ENCODE results near the gene DNAI7. TPM values are rescaled to one million over a fixed set of nuclear protein-coding genes. Genes with fewer than 3 reads are reported as not detected.

DNAI7 gene
- total RNA-seq, 1 experiment from 2014 or later, result 0.52 TPM

DNA sequence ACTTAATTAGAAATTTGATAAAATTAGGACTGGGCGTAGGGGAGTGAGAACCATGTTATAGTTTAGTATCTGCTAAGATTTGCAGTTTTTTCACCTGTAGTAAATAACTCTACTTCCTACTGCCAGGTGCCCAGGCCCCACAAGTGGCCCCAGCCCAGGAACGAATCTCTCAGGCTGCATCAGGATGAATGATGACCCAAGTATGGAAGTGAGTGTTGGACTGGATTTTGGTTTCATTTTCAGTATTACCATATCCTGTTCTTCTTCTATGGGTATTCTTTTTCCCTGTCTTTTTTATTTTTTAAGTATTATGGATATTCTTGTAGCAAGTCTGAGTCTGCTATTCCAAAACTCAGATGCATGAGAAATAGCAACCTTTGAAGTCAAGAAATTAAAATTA, 125.7 kb downstream of the DNAI7 start:
- intact Hi-C loops (cut with micrococcal nuclease), result no loop called here
- H3K27me3 ChIP-seq (ENCODE audit: insufficient read depth, low read length), result no peaks in the 10 kb centered on the region

More for the DNA sequence above, 125.7 kb downstream of the DNAI7 start:
- Histone ChIP-seq H3K9ac (ENCODE audit: low read length) (no peak overlapping the region), H3K4me2 (ENCODE audit: low read length) (no peak overlapping the region), H3K36me3 (ENCODE audit: control insufficient read depth in 1 of 2, insufficient read depth in 2 of 2, low read length in 2 of 2) (no peaks in the 10 kb centered on the region), H3K79me2 (ENCODE audit: insufficient read depth, low read length) (no peaks in the 10 kb centered on the region), H2AFZ (ENCODE audit: low read depth, low read length, poor library complexity, severe bottlenecking) (no peak overlapping the region), H4K20me1 (ENCODE audit: insufficient read depth) (no peaks in the 10 kb centered on the region), H3K4me3 (replicated peaks in 1 of 2; ENCODE audit: low read depth in 1 of 2, low read length in 2 of 2) (no peak overlapping the region), H3K9me3 (ENCODE audit: control insufficient read depth in 1 of 2, insufficient read depth in 1 of 2, low read depth in 1 of 2, low read length in 2 of 2) (no peaks in the 10 kb centered on the region), H3K4me1 (ENCODE audit: control insufficient read depth in 1 of 2, insufficient read depth in 2 of 2, low read length in 2 of 2) (no peaks in the 10 kb centered on the region), H3K27ac (ENCODE audit: low read depth, low read length) (no peak overlapping the region), H3K9me2 (ENCODE audit: insufficient read depth) (no peaks in the 10 kb centered on the region)
- DNase-seq (ENCODE audit: low read depth, low spot score) (no peak), ATAC-seq (no peak)
- ChIA-PET CTCF (no interaction called here), POLR2A (no interaction called here), RAD21 (ENCODE audit: low non-redundant PET in 1 of 2, low total read pairs in 2 of 2, uncharacterized antibody in 2 of 2, unreplicated experiment in 2 of 2) (no interaction called here)
- TF ChIP-seq FOSL1 (IDR thresholded peaks at IDR 0.05; ENCODE audit: low read depth) (no peak), SP1 (IDR thresholded peaks at IDR 0.05; ENCODE audit: low read depth) (no peak), ZFX (IDR thresholded peaks at IDR 0.05) (no peak), POLR2AphosphoS5 (IDR thresholded peaks at IDR 0.05; ENCODE audit: low read depth, low read length) (no peak), SIN3A (IDR thresholded peaks at IDR 0.05; ENCODE audit: low read depth) (no peak), YY1 (IDR thresholded peaks at IDR 0.05; ENCODE audit: extremely low read depth, insufficient replicate concordance, low read depth, low read length) (no peak), EZH2 (IDR thresholded peaks at IDR 0.05) (no peak), POLR2A (IDR thresholded peaks at IDR 0.05; ENCODE audit: borderline replicate concordance, extremely low read depth, insufficient read depth, insufficient read length) (no peak), ELF1 (IDR thresholded peaks at IDR 0.05; ENCODE audit: borderline replicate concordance, low read depth) (no peak), CEBPB (IDR thresholded peaks at IDR 0.05; ENCODE audit: low read depth) (no peak), ZNF274 (IDR thresholded peaks at IDR 0.05; ENCODE audit: low read depth, low read length) (no peak), SRF (IDR thresholded peaks at IDR 0.05; ENCODE audit: low read depth) (no peak), JUND (IDR thresholded peaks at IDR 0.05) (no peak), EGR1 (IDR thresholded peaks at IDR 0.05; ENCODE audit: low read depth) (no peak), CBX3 (IDR thresholded peaks at IDR 0.05; ENCODE audit: low read depth) (no peak)
- TF ChIP-seq, protein P1, sequence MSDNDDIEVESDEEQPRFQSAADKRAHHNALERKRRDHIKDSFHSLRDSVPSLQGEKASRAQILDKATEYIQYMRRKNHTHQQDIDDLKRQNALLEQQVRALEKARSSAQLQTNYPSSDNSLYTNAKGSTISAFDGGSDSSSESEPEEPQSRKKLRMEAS (IDR thresholded peaks at IDR 0.05), result no peak
- TF ChIP-seq, protein P2, sequence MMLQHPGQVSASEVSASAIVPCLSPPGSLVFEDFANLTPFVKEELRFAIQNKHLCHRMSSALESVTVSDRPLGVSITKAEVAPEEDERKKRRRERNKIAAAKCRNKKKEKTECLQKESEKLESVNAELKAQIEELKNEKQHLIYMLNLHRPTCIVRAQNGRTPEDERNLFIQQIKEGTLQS (IDR thresholded peaks at IDR 0.05), result no peak
- TF ChIP-seq, protein P3, sequence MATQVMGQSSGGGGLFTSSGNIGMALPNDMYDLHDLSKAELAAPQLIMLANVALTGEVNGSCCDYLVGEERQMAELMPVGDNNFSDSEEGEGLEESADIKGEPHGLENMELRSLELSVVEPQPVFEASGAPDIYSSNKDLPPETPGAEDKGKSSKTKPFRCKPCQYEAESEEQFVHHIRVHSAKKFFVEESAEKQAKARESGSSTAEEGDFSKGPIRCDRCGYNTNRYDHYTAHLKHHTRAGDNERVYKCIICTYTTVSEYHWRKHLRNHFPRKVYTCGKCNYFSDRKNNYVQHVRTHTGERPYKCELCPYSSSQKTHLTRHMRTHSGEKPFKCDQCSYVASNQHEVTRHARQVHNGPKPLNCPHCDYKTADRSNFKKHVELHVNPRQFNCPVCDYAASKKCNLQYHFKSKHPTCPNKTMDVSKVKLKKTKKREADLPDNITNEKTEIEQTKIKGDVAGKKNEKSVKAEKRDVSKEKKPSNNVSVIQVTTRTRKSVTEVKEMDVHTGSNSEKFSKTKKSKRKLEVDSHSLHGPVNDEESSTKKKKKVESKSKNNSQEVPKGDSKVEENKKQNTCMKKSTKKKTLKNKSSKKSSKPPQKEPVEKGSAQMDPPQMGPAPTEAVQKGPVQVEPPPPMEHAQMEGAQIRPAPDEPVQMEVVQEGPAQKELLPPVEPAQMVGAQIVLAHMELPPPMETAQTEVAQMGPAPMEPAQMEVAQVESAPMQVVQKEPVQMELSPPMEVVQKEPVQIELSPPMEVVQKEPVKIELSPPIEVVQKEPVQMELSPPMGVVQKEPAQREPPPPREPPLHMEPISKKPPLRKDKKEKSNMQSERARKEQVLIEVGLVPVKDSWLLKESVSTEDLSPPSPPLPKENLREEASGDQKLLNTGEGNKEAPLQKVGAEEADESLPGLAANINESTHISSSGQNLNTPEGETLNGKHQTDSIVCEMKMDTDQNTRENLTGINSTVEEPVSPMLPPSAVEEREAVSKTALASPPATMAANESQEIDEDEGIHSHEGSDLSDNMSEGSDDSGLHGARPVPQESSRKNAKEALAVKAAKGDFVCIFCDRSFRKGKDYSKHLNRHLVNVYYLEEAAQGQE (IDR thresholded peaks at IDR 0.05; ENCODE audit: low read depth), result no peak
- TF ChIP-seq, protein P4, sequence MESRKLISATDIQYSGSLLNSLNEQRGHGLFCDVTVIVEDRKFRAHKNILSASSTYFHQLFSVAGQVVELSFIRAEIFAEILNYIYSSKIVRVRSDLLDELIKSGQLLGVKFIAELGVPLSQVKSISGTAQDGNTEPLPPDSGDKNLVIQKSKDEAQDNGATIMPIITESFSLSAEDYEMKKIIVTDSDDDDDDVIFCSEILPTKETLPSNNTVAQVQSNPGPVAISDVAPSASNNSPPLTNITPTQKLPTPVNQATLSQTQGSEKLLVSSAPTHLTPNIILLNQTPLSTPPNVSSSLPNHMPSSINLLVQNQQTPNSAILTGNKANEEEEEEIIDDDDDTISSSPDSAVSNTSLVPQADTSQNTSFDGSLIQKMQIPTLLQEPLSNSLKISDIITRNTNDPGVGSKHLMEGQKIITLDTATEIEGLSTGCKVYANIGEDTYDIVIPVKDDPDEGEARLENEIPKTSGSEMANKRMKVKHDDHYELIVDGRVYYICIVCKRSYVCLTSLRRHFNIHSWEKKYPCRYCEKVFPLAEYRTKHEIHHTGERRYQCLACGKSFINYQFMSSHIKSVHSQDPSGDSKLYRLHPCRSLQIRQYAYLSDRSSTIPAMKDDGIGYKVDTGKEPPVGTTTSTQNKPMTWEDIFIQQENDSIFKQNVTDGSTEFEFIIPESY (IDR thresholded peaks at IDR 0.05; ENCODE audit: extremely low read depth, insufficient replicate concordance, low read length), result no peak
- TF ChIP-seq, protein P5, sequence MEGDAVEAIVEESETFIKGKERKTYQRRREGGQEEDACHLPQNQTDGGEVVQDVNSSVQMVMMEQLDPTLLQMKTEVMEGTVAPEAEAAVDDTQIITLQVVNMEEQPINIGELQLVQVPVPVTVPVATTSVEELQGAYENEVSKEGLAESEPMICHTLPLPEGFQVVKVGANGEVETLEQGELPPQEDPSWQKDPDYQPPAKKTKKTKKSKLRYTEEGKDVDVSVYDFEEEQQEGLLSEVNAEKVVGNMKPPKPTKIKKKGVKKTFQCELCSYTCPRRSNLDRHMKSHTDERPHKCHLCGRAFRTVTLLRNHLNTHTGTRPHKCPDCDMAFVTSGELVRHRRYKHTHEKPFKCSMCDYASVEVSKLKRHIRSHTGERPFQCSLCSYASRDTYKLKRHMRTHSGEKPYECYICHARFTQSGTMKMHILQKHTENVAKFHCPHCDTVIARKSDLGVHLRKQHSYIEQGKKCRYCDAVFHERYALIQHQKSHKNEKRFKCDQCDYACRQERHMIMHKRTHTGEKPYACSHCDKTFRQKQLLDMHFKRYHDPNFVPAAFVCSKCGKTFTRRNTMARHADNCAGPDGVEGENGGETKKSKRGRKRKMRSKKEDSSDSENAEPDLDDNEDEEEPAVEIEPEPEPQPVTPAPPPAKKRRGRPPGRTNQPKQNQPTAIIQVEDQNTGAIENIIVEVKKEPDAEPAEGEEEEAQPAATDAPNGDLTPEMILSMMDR (IDR thresholded peaks at IDR 0.05 in 2 of 3, conservative IDR thresholded peaks at IDR 0.05 in 1 of 3; ENCODE audit: borderline replicate concordance in 1 of 3, insufficient read depth in 1 of 3, low read depth in 2 of 3, low read length in 2 of 3), result no peak
- BruUV-seq (replicated peaks), result no TSS peak

All from HCT116 (cell line).